Limb (tissue), 2 donors: ENCODE results near the gene MALAT1.
A peak's percentile ranks its signal among the peaks of the same experiment; 100 is the strongest.

Source experiments
- DNase-seq, 2 donors: peaks; one replicate each; pipeline ENCODE4 v3.0.0-alpha.2; 2016; ENCODE audit errors: extremely low spot score in 2 of 2

The MALAT1 gene

GRCh38 chr11:65479184-65480145 is 19.4 kb upstream of the MALAT1 start:
- peak in 1 of 2 donors; percentile 43 for DNase-seq

- DNase-seq: no peak
Measured at GRCh38 chr11:65482306-65482850, 16.5 kb upstream of the MALAT1 start.

- DNase-seq: no peak
Measured at GRCh38 chr11:65485920-65486219, 13.0 kb upstream of the MALAT1 start.

- no peak for DNase-seq
Measured at GRCh38 chr11:65486570-65487466, 12.0 kb upstream of the MALAT1 start.

- peak; percentile 95 to 100 for DNase-seq
Measured at GRCh38 chr11:65487467-65488272, 11.2 kb upstream of the MALAT1 start.

GRCh38 chr11:65488273-65489034 is 10.4 kb upstream of the MALAT1 start:
- DNase-seq: peak in 1 of 2 donors; percentile 62

- DNase-seq: peak in 1 of 2 donors; percentile 69
Measured at GRCh38 chr11:65489035-65489705, 9.7 kb upstream of the MALAT1 start.

- peak in 1 of 2 donors; percentile 71 for DNase-seq
Measured at GRCh38 chr11:65489706-65490320, 9.0 kb upstream of the MALAT1 start.

- no peak for DNase-seq
Measured at GRCh38 chr11:65491163-65491465, 7.7 kb upstream of the MALAT1 start.

GRCh38 chr11:65491614-65492386 is 7.0 kb upstream of the MALAT1 start:
- peak in 1 of 2 donors; percentile 63 for DNase-seq

GRCh38 chr11:65492387-65492636 is 6.5 kb upstream of the MALAT1 start:
- no peak for DNase-seq

- peak in 1 of 2 donors; percentile 69 for DNase-seq
Measured at GRCh38 chr11:65492637-65493366, 6.0 kb upstream of the MALAT1 start.

- DNase-seq: no peak
Measured at GRCh38 chr11:65493367-65494176, 5.3 kb upstream of the MALAT1 start.

GRCh38 chr11:65496304-65497140 is 2.3 kb upstream of the MALAT1 start:
- peak in 1 of 2 donors; percentile 66 for DNase-seq

GRCh38 chr11:65497141-65498041 is 1.5 kb upstream of the MALAT1 start:
- DNase-seq: peak; percentile 99 to 100
